Measurements from ENCODE around the gene KMT2B.
"Not testable (repeated sequence)": the region's sequence is repeated elsewhere in the genome, so short reads cannot be mapped to it uniquely, and the experiment has no call there.

Gene KMT2B

GRCh38 chr19:35757749-35758608, 40.2 kb downstream of the KMT2B start, which contains the start of gene PROSER3:
Gene PROSER3, plus strand, starts transcription at chr19:35758176. Its CDS starts 40 bp downstream, at chr19:35758216.
- Histone ChIP-seq H3K4me3 (ENCODE audit: low read length) (peak within 1 kb of the TSS; percentile 90), H3K27ac (ENCODE audit: low read length) (no peak within 1 kb of the TSS), H3K9me3 (ENCODE audit: control insufficient read depth, insufficient read depth, low read length) (no peaks in the 10 kb centered on the region), H3K4me1 (ENCODE audit: control insufficient read depth, insufficient read depth, low read length) (0 out of 2 replicates have a peak, but pooled peaks cover 2% of the 10 kb centered on the region), H3K36me3 (ENCODE audit: control insufficient read depth, insufficient read depth, low read length) (peaks cover 4% of the 10 kb centered on the region; the same call in 1 of the 2 replicates), H3K27me3 (ENCODE audit: control insufficient read depth, insufficient read depth, low read length) (no peaks in the 10 kb centered on the region)
- DNase-seq (ENCODE audit: low read depth, low spot score): peak; percentile 98
- no CpG with 5 or more reads among the region's 53 CpGs for WGBS (ENCODE audit: insufficient coverage, insufficient read length)

GRCh38 chr19:35759697-35760096, 41.9 kb downstream of the KMT2B start:
- no peak overlapping the region for H3K4me3 ChIP-seq (ENCODE audit: low read length)
- H3K36me3 ChIP-seq (ENCODE audit: control insufficient read depth, insufficient read depth, low read length): peaks cover 4% of the 10 kb centered on the region; the same call in 1 of the 2 replicates
- DNase-seq (ENCODE audit: low read depth, low spot score): no peak
- no peaks in the 10 kb centered on the region for H3K27me3 ChIP-seq (ENCODE audit: control insufficient read depth, insufficient read depth, low read length)
- H3K27ac ChIP-seq (ENCODE audit: low read length): no peak overlapping the region
- 0 out of 2 replicates have a peak, but pooled peaks cover 2% of the 10 kb centered on the region for H3K4me1 ChIP-seq (ENCODE audit: control insufficient read depth, insufficient read depth, low read length)
- no peaks in the 10 kb centered on the region for H3K9me3 ChIP-seq (ENCODE audit: control insufficient read depth, insufficient read depth, low read length)
- no CpG with 5 or more reads among the region's 2 CpGs for WGBS (ENCODE audit: insufficient coverage, insufficient read length)

GRCh38 chr19:35760711-35761349, 43.0 kb downstream of the KMT2B start:
- Histone ChIP-seq H3K9me3 (ENCODE audit: control insufficient read depth, insufficient read depth, low read length) (no peaks in the 10 kb centered on the region), H3K27me3 (ENCODE audit: control insufficient read depth, insufficient read depth, low read length) (no peaks in the 10 kb centered on the region), H3K4me1 (ENCODE audit: control insufficient read depth, insufficient read depth, low read length) (0 out of 2 replicates have a peak, but pooled peaks cover 2% of the 10 kb centered on the region), H3K27ac (ENCODE audit: low read length) (no peak overlapping the region), H3K4me3 (ENCODE audit: low read length) (no peak overlapping the region), H3K36me3 (ENCODE audit: control insufficient read depth, insufficient read depth, low read length) (peaks cover 4% of the 10 kb centered on the region; the same call in 1 of the 2 replicates)
- DNase-seq (ENCODE audit: low read depth, low spot score): no peak
- WGBS (ENCODE audit: insufficient coverage, insufficient read length): no CpG with 5 or more reads among the region's 4 CpGs

GRCh38 chr19:35764432-35765315, 46.9 kb downstream of the KMT2B start:
- Histone ChIP-seq H3K27ac (ENCODE audit: low read length) (no peak overlapping the region), H3K4me1 (ENCODE audit: control insufficient read depth, insufficient read depth, low read length) (peaks cover 5% of the 10 kb centered on the region), H3K4me3 (ENCODE audit: low read length) (no peak overlapping the region), H3K27me3 (ENCODE audit: control insufficient read depth, insufficient read depth, low read length) (no peaks in the 10 kb centered on the region), H3K36me3 (ENCODE audit: control insufficient read depth, insufficient read depth, low read length) (peaks cover 4% of the 10 kb centered on the region), H3K9me3 (ENCODE audit: control insufficient read depth, insufficient read depth, low read length) (no peaks in the 10 kb centered on the region)
- WGBS (ENCODE audit: insufficient coverage, insufficient read length): no CpG with 5 or more reads among the region's 17 CpGs
- no peak for DNase-seq (ENCODE audit: low read depth, low spot score)

- H3K36me3 ChIP-seq (ENCODE audit: control insufficient read depth, insufficient read depth, low read length): peaks cover 4% of the 10 kb centered on the region
- H3K27ac ChIP-seq (ENCODE audit: low read length): no peak overlapping the region
These were observed 48.8 kb downstream of the KMT2B start for GRCh38 chr19:35766571-35767104.

GRCh38 chr19:35767288-35768081, 49.7 kb downstream of the KMT2B start:
- Histone ChIP-seq H3K9me3 (ENCODE audit: control insufficient read depth, insufficient read depth, low read length) (no peaks in the 10 kb centered on the region), H3K36me3 (ENCODE audit: control insufficient read depth, insufficient read depth, low read length) (no peaks in the 10 kb centered on the region; the same call in 1 of the 2 replicates), H3K4me1 (ENCODE audit: control insufficient read depth, insufficient read depth, low read length) (peaks cover 5% of the 10 kb centered on the region), H3K4me3 (ENCODE audit: low read length) (no peak overlapping the region; the same call in 1 of the 2 replicates), H3K27me3 (ENCODE audit: control insufficient read depth, insufficient read depth, low read length) (no peaks in the 10 kb centered on the region), H3K27ac (ENCODE audit: low read length) (no peak overlapping the region)
- DNase-seq (ENCODE audit: low read depth, low spot score): no peak
- WGBS (ENCODE audit: insufficient coverage, insufficient read length): no CpG with 5 or more reads among the region's 34 CpGs

More at GRCh38 chr19:35766571-35767104, 48.8 kb downstream of the KMT2B start:
- Histone ChIP-seq H3K27me3 (ENCODE audit: control insufficient read depth, insufficient read depth, low read length) (no peaks in the 10 kb centered on the region), H3K4me3 (ENCODE audit: low read length) (no peak overlapping the region), H3K9me3 (ENCODE audit: control insufficient read depth, insufficient read depth, low read length) (no peaks in the 10 kb centered on the region), H3K4me1 (ENCODE audit: control insufficient read depth, insufficient read depth, low read length) (peaks cover 5% of the 10 kb centered on the region)
- DNase-seq (ENCODE audit: low read depth, low spot score): no peak
- WGBS (ENCODE audit: insufficient coverage, insufficient read length): no CpG with 5 or more reads among the region's 11 CpGs

GRCh38 chr19:35768082-35768421, 50.2 kb downstream of the KMT2B start:
- Histone ChIP-seq H3K36me3 (ENCODE audit: control insufficient read depth, insufficient read depth, low read length) (no peaks in the 10 kb centered on the region; the same call in 1 of the 2 replicates), H3K27me3 (ENCODE audit: control insufficient read depth, insufficient read depth, low read length) (no peaks in the 10 kb centered on the region; the same call in 1 of the 2 replicates), H3K9me3 (ENCODE audit: control insufficient read depth, insufficient read depth, low read length) (no peaks in the 10 kb centered on the region), H3K4me1 (ENCODE audit: control insufficient read depth, insufficient read depth, low read length) (peaks cover 5% of the 10 kb centered on the region), H3K27ac (ENCODE audit: low read length) (no peak overlapping the region), H3K4me3 (ENCODE audit: low read length) (no peak overlapping the region)
- DNase-seq (ENCODE audit: low read depth, low spot score): no peak
- no CpG with 5 or more reads among the region's 15 CpGs for WGBS (ENCODE audit: insufficient coverage, insufficient read length)

- not testable (repeated sequence) for H3K4me1 ChIP-seq (ENCODE audit: control insufficient read depth, insufficient read depth, low read length); H3K27me3 ChIP-seq (ENCODE audit: control insufficient read depth, insufficient read depth, low read length); DNase-seq (ENCODE audit: low read depth, low spot score); H3K27ac ChIP-seq (ENCODE audit: low read length); H3K4me3 ChIP-seq (ENCODE audit: low read length); H3K9me3 ChIP-seq (ENCODE audit: control insufficient read depth, insufficient read depth, low read length); H3K36me3 ChIP-seq (ENCODE audit: control insufficient read depth, insufficient read depth, low read length)
- WGBS (ENCODE audit: insufficient coverage, insufficient read length): no CpG with 5 or more reads among the region's 5 CpGs
These were observed 54.6 kb downstream of the KMT2B start for GRCh38 chr19:35772362-35772761.

- Histone ChIP-seq H3K9me3 (ENCODE audit: control insufficient read depth, insufficient read depth, low read length) (no peaks in the 10 kb centered on the region), H3K4me1 (ENCODE audit: control insufficient read depth, insufficient read depth, low read length) (peaks cover 6% of the 10 kb centered on the region), H3K36me3 (ENCODE audit: control insufficient read depth, insufficient read depth, low read length) (no peaks in the 10 kb centered on the region), H3K4me3 (ENCODE audit: low read length) (no peak overlapping the region), H3K27me3 (ENCODE audit: control insufficient read depth, insufficient read depth, low read length) (no peaks in the 10 kb centered on the region; the same call in 1 of the 2 replicates), H3K27ac (ENCODE audit: low read length) (no peak overlapping the region)
- DNase-seq (ENCODE audit: low read depth, low spot score): no peak
- WGBS (ENCODE audit: insufficient coverage, insufficient read length): no CpG with 5 or more reads among the region's 9 CpGs
These were observed 55.4 kb downstream of the KMT2B start for GRCh38 chr19:35773020-35773806.
